SIG-M5 treated with dmso at 0.1 percent for 504 hours (cell line): Measurements from ENCODE around the gene PBX2.

Experiments used
- DNase-seq: peaks from one replicate; lab custom pipeline; 2025; ENCODE audit not compliant: unreplicated experiment; lab: John Stamatoyannopoulos, UW

Gene PBX2

DNA sequence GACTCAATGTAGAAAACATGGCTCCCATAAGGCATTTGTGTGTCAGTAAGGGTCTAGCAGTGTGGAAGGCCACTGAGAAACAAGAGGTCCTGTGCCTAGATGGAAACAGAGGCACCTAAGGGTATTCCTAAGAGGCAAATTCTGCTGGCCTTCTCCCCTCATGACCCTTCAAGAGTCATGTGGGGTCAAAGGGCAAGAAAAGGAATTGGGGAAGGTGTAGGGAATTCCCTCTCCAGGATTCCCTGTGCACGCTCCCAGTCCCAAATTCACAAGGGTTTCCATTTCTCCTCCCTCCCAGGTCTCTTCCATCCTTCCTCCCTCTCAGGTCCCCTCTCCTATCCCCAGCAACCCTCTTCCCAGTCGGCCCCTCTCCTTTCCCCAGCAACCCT lies 14.7 kb downstream of the PBX2 start:
- DNase-seq: no peak

- no peak for DNase-seq
Observed at GRCh38 chr6:32174416-32174815, 15.6 kb downstream of the PBX2 start.

DNA sequence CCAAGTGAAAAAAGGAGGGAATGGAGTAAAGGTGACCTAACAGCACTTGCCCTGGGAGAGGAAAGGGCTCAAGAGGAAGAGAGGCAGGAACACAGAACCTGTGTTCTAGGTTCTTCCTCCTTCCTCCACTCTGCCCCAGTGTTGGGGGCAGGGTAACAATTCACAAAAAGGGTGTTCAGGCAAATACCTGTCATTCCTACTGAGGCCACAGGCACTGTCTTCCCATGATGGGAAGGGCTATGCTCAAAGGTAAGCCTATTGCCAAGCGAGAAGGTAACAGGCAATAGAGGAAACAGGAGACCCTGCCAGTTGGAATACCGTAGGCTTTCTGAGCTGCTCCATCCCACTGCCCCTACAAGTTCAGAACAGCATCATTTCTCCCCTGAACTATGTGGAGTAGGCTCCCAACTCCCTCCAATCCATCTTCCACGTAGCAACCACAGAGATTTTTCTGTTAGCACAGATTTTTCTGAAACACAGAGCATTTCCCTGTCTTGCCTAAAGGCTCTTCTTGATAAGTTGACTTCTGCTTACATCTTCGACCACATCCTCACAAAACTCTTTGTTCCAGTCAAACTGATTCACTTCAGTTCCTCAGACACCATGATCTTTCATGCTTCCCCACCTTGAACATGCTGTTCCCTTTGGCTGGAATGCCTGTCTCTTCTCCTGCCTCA lies 16.8 kb downstream of the PBX2 start:
- DNase-seq: no peak

DNA sequence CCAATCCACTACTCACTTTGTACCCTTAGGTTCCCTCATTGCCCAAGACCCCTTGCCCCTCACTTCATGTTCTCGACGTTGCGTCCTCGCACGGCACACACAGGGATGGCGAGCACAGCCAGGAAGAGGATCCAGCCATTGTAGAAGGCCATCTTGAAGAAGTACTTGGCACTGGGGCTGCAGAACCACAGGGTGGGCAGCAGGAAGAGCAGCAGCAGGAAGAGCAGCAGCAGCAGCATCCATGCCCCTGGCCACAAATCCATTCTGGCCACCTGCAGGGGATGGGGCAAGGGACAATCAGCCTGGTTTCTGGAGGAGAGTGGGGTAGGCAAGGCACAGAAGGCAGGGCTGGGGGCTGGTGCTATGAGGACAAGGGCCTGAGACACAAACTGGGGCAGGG lies 18.8 kb downstream of the PBX2 start:
- no peak for DNase-seq

GRCh38 chr6:32170294-32170693 lies 19.7 kb downstream of the PBX2 start:
- DNase-seq: no peak

- no peak for DNase-seq
Observed at GRCh38 chr6:32168807-32169591, 21.0 kb downstream of the PBX2 start.

- no peak for DNase-seq
Observed at GRCh38 chr6:32168350-32168749, 21.7 kb downstream of the PBX2 start.

DNA sequence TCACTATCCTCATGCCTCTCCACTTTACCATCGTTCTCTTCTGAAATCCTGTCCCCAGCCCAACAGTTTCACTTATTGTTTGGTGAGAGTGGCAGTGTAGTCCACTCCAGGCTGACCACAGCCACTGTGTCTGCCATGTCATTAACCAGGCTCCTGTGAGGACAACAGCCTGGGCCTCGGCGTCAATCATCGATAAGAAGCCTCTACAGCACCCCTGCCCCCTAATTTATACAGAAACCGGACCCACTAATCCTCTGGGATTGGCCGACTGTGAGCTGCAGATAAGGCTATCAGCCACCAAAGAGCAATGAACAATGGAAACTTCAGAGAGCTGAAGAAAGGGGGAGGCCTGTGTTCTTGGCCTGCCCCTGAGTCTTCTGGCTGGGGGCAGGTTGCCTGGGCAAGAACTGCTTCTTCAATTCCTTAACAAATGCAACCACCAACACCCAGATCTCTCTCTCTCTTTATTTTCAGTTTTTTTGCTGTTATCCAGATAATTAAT lies 22.2 kb downstream of the PBX2 start:
- no peak for DNase-seq

DNA sequence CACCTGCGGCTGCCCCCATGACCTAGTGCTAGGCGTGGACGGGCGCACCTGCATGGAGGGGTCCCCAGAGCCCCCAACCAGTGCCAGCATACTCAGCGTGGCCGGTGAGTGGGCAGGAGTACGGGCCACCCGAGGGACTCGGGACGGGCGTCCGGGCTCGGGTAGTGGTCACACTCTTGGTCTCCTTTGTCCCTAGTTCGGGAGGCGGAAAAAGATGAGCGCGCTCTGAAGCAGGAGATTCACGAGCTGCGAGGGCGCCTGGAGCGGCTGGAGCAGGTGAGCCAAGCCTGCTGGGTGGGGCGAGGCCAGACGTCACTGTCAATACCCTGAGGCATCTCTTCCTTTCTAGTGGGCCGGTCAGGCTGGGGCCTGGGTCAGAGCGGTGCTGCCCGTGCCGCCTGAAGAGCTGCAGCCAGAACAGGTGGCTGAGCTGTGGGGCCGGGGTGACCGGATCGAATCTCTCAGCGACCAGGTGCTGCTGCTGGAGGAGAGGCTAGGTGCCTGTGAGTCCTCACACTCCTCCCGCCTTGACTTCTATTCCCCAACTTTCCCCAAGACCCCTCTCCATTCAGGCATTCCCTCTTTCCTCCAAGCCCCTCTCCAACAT lies 22.7 kb downstream of the PBX2 start:
- no peak for DNase-seq

DNA sequence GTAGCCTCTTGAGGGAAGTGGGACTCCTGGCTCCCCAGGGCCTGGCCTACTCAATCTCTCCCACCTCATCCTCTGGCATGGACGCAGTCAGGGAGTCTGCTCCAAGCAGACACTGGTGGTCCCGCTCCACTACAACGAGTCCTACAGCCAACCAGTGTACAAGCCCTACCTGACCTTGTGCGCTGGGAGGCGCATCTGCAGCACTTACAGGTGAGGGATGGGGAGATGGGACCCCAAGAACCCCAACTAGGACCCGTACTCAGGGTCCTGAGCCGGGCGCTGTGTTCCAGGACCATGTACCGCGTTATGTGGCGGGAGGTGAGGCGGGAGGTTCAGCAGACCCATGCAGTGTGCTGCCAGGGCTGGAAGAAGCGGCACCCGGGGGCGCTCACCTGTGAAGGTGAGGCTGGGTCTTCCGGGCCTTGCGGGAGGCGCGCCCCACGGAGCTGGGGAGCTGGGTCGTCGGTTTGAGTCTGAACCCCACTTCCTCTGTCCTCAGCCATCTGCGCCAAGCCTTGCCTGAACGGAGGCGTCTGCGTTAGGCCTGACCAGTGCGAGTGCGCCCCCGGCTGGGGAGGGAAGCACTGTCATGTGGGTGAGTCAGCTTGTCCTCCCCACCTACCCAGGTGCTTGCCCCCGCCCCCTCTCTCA lies 23.5 kb downstream of the PBX2 start:
- DNase-seq: no peak

DNA sequence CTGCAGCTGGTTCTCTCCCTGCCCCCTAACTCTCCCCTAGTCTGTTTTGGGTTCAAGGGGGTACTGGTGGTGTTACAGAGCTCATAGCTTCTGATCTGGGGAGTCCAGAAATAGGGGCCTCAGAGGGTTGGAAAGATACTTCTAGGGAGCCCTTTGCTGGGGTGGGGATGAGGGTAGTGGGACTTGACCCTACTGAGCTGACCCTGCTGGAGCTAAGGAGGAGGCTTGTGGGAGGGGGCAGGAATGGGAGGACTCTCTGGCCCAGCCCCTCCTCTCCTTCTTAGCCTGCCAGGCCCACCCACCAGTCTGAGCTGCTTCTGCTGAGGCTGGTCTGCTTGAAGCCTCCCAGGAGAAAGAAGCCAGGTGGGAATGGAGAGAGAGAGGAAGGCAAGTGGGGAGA lies 25.7 kb downstream of the PBX2 start, which contains the start of gene EGFL8:
EGFL8 (plus strand) TSS at position 301 of the 400 bp plus-strand sequence. CDS start 1,571 bp downstream, outside the sequence.
- DNase-seq: no peak

DNA sequence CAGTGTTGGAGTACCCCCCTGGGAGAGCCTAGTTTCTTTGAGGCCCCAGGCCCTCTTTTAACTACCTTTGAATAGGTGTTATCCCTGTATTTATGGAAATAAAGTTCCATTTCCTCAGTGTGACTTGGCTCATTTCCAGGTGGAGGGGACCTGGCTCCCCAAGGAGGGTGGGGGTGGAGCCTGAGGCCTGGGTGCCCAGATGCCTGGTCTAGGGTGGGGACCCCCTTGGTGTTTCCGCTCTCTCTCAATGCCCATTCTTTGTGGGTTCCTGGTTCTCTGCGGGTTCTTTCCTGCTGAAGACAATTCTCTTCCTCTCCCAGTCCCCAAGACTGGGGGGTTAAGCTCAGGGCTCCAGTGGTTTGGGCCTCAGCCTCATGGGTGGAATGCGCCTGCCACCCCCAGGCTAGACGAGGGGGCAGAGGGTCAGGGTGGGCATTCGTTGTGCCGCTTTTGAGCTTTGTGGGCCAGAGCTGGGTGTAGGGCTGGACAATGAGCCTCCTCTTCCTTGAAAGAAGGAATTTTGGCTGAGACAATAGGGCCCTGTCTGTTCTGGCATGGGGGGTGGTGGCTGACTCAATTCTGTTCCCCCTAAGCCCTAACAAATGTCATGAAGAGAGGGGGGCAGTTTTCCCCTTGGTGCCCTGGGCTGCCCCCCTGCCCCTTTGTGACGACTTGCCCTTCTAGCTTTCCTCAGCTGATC lies 26.3 kb downstream of the PBX2 start:
- no peak for DNase-seq

DNA sequence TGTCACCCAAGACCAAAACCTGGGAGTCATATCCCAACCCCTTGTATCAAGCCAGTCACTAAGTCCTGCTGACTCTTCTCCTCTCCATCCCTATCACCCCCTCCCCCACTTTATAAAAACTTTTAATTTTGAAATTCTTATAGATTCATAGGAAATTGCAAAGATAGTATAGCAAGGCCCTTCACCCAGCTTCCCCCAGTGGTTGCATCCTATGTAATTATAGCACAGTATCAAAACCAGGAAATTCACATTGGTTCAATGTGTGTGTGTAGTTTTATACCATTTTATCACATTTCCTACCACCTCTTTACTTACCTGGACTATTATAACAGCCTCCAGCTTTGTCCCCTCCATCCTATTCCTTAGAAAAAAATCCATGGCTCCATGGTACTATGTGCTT lies 31.9 kb downstream of the PBX2 start:
- DNase-seq: no peak

DNA sequence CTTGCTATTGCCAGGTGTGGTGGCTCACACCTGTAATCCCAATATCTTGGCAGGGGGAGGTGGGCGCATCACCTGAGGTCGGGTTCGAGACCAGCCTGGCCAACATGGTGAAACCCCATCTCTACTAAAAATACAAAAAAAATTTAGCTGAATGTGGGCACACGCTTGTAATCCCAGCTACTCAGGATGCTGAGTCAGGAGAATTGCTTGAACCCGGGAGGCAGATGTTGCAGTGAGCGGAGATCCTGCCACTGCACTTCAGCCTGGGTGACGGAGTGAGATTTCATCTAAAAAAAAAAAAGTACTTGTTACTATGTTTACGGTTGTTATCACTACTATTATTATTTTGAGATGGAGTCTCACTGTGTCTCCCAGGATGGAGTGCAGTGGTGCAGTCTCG lies 33.1 kb downstream of the PBX2 start:
- DNase-seq: no peak

- DNase-seq: peak; percentile 56
Observed at GRCh38 chr6:32154514-32155161, 35.4 kb downstream of the PBX2 start.

DNA sequence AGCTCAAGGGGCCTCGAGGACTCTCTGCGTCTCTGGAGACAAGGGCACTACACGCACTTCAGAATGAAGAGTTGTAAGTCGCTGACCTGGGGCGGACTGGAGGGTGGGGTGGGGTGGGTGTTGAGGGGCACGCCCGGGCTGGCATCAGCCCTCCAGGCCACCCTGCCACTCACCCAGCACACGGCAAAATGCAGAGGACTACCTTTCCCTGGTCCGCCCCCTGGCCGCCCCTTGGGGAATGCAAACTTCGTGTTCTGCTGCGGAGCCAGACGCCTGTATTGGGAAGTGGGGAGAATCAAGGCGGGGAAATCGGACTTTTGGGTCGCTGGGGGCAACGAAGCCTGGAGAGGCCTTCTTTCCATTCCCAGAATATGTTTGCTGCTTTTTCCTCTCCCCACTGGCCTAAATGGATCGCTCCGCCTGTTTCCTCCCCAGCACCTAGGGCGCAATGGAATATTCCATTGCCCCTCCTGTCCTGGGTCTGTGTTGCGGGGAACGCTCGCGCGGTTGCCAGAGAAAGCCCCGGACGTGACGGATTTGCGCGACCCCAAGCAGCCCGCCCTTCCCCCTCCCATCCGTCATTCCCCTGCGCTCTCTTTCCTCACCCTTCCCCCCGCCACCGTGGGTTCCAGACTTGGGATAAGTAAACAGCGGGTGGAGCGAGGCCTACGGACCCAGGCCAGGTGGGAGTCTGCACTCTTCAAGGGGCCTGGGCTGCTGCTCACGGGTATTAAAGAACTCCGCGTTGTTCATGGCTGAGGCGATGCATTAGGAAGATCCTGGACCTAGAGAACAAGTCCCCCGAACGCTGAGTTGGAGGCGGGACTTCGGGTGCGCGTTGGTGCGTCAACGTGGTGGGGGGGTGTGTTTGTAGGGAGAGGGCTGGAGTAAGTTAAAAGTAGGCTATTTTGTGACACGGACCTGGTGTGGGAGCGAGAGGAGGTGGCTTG lies 36.2 kb downstream of the PBX2 start, which contains the start of gene PPT2:
PPT2 (plus strand) TSS at position 578 of the 950 bp plus-strand sequence. CDS start 454 bp downstream, outside the sequence.
- DNase-seq: peak; percentile 83

GRCh38 chr6:32152769-32153563 lies 37.0 kb downstream of the PBX2 start:
- DNase-seq: no peak
